HG03460 (cell line): ENCODE data around the gene TGFB1I1.
"Not testable (repeated sequence)": the region's sequence is repeated elsewhere in the genome, so short reads cannot be mapped to it uniquely, and the experiment has no call there.

ENCODE experiments used
- ATAC-seq: cut with Tn5 transposase; IDR thresholded peaks from one replicate; pipeline ENCODE4 v1.9.1; 2021; ENCODE audit not compliant: unreplicated experiment

TGFB1I1 gene

GRCh38 chr16:31513126-31513525 is 41.2 kb downstream of the TGFB1I1 start:
- no peak for ATAC-seq

DNA sequence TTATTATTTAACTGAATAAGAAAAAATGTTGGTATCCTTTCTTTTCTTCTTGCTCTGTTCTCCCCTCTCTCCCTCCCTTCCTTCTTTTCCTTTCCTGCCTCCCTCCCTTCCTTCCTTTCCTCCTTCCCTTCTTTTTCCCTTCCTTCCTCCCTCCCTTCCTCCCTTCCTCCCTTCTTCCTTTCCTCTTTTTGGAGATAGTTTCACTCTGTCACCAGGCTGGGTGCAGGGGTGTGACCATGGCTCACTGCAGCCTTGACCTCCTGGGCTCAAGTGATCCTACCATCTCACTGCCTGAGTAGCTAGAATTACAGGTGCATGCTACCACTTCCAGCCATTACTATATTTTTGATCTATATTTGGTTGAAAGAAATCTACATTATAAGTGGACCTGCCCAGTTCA is 41.9 kb downstream of the TGFB1I1 start:
- ATAC-seq = no peak

- no peak for ATAC-seq
Measured at GRCh38 chr16:31517800-31518402, 45.9 kb downstream of the TGFB1I1 start.

GRCh38 chr16:31519759-31520431 is 47.9 kb downstream of the TGFB1I1 start:
- ATAC-seq = no peak

GRCh38 chr16:31521368-31521767 is 49.4 kb downstream of the TGFB1I1 start:
- no peak for ATAC-seq

GRCh38 chr16:31522071-31522470 is 50.1 kb downstream of the TGFB1I1 start:
- ATAC-seq = no peak

- ATAC-seq = not testable (repeated sequence)
Measured at GRCh38 chr16:31523768-31524167, 51.8 kb downstream of the TGFB1I1 start.

DNA sequence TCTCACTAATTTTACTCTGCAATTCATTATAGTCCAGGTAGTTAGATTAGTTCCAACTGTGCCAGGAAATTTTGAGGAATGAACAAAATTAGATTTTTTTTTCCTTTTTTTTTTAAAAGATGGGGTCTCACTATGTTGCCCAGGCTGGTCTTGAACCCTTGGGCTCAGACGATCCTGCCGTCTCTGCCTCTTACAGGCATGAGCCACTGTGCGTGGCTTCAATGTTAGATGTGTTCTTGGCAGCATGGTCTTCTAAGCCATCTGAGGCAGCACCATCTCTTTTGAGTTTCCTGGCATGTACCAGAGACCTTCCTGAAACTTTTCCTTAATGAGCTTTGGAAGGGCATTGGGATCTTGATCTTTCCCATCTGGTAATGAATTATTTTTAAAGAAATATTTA is 53.2 kb downstream of the TGFB1I1 start:
- no peak for ATAC-seq
